NCI-H2081 (cell line): ENCODE measurements around the gene OLA1.

Experiments used
- DNase-seq, 2 experiments: peaks; one replicate each; lab custom pipeline; 2025; lab: John Stamatoyannopoulos, UW

The OLA1 gene

GRCh38 chr2:174035981-174036742 lies 212.2 kb downstream of the OLA1 start:
- DNase-seq: no peak

DNA sequence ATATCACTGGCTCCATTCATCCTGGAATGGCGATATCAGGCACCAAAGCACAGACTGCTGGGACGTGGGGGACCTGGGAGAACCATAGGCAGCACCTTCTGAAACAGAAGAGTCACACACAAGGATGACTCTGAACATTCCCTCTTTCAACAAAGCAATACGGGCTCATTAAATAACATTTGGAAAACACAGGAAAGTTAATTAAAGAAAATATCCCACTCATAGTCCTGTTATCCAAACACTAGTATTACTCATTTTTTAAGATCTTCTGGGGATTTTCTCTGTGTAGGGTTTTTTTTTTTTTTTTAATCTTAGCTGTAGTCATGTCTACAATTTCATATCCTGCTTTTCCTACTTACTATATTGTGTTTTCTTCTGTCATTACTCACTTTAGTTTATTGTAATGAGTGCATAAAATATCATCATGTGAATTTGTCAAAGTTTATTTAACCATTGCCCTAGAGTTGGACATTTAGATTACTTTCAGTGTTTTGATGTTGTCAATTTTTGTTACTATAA lies 213.2 kb downstream of the OLA1 start:
- DNase-seq: no peak

- no peak for DNase-seq
These were observed 215.2 kb downstream of the OLA1 start for GRCh38 chr2:174033163-174033550.

GRCh38 chr2:174031226-174031625 lies 217.1 kb downstream of the OLA1 start:
- no peak for DNase-seq

- DNase-seq: no peak
These were observed 219.4 kb downstream of the OLA1 start for GRCh38 chr2:174028935-174029334.

DNA sequence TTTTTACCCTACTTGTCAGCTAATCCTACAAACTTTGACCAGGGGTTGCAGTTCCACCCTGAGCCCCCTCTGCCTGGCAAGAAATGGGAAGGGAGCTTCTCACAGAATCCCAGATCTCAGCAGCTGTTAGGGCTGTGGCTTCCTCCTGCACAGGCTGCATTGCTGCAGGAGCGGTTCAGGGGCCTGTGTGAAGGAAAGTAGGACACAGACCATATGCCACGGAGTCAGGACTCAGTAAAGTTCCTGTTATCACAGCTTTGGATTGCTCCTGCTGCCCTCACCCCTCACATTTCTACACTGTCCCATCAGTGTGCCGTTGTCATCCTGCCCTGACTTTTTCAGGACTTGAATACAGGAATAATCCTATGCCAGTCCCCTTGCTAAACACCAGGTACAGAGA lies 220.4 kb downstream of the OLA1 start:
- no peak for DNase-seq

GRCh38 chr2:174026122-174026845 lies 222.0 kb downstream of the OLA1 start:
- no peak for DNase-seq

DNA sequence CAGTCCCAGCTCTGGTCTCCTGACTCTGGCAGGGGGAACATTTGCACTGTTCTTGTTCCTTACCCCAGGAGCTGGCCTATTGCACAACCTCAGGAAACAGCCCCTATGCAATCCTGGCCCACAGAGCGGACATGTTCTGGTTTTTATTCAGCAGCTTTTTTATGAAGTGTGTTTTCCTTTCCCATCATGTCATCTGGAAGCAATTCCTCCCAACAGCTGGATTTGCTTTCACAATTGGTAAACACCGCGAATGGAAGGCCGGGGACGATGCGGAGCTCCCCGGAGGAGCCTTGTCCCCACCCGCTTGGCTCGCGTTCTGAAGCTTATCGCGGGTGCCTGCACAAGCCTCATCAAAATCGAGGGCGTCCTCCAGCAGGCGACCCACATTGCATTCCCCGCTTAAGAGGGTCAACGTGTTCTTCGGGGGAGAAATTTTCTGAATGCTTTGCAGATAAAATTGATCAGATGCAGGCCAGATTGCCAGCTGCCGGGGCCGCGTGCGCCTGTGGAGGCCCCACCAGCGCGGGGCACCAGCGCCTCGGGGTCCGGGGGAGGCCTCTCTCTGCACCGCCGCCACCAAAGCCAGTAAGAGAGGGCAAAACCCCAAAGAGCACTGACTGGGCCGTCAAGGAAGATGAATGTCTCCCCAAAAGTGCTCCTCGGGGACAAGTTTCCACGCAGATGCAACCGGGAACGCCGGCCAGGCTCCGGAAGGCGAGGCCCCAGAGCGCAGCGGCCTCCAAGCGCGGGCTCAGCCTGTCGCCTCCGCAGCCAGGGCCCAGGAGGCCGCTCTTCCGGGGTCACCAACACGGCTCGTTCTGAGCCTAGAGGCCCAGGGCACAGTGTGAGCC lies 222.8 kb downstream of the OLA1 start:
- no peak for DNase-seq

GRCh38 chr2:174024524-174025270 lies 223.6 kb downstream of the OLA1 start:
- no peak for DNase-seq

DNA sequence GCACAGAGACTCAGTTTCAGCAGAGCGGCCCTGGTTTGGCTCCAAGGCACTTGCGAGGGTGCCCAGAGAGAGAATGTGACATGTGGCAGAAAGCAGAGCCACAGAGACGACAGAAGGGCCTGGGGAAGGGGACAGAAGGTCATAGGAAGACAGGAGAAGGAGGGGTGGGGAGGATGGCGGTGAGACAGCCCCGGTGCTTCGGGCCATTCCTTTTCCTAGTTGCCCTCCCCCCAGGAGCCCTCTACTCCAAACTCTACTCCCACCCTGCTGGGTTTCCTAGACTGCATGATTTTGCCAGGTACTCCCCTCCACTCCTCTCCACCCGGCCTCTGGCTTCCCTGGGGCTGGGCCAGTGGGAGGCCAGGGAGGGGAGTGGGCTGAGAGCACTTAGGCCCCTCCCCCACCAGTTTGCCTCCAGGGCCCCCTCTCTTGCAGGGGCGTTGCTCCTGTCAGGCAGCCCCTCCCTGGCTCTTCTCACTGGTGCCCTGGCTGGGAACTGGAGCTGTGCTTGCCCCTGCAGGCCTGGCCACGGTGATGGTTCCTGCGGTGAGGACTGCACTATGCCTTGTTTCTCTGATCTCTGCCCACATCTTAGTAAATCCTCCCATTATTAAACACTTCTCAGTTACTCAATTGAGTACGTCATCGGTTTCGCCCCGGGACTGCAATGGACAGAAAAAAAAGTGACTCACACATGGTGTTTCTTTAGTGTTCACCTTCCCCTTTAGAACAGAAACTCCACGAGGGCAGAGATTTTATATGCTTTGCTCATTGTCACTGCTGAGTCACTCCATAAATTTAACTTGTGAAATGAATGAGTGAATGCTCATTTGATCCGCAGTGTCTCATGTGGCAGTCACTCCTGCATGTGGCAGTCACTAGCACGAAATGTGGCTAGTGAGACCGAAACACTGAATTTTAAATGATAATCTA lies 224.5 kb downstream of the OLA1 start:
- no peak for DNase-seq
